GM13977 (cell line): ENCODE results near the gene P4HA2.
A peak's percentile ranks its signal among the peaks of the same experiment; 100 is the strongest.

Source experiments
- DNase-seq: peaks from one replicate; pipeline ENCODE4 v3.0.0; 2012; ENCODE audit warnings: low spot score
- CTCF ChIP-seq: IDR thresholded peaks from 2 replicates; pipeline ENCODE4 v1.5.1; 2012; ENCODE audit warnings: mild to moderate bottlenecking, control low read depth; ENCODE audit not compliant: insufficient read depth; ENCODE audit errors: extremely low read depth, missing control alignments
- in situ Hi-C: fragments of 300-500 bp; cut with MboI; formaldehyde crosslinking; loops from one replicate; pipeline ENCODE4 v1.12.0; 2022; ENCODE audit warnings: low sequenced_read_pairs, low pct_unique_long_range_greater_than_20kb, mixed read lengths, inconsistent platforms; ENCODE audit not compliant: unreplicated experiment

P4HA2 gene

GRCh38 chr5:132268769-132269551 lies 41.3 kb upstream of the P4HA2 start:
- in situ Hi-C loops = no loop called here
- no peak for TF ChIP-seq CTCF
- DNase-seq = peak; percentile 75

GRCh38 chr5:132267931-132268768 lies 40.5 kb upstream of the P4HA2 start:
- in situ Hi-C loops = no loop called here
- no peak for DNase-seq
- no peak for TF ChIP-seq CTCF

GRCh38 chr5:132267166-132267739 lies 39.6 kb upstream of the P4HA2 start:
- in situ Hi-C loops = no loop called here
- DNase-seq = no peak
- no peak for TF ChIP-seq CTCF

GRCh38 chr5:132266836-132267160 lies 39.1 kb upstream of the P4HA2 start:
- in situ Hi-C loops = no loop called here
- DNase-seq = no peak
- no peak for TF ChIP-seq CTCF

GRCh38 chr5:132266031-132266835 lies 38.6 kb upstream of the P4HA2 start:
- in situ Hi-C loops = no loop called here
- no peak for DNase-seq
- no peak for TF ChIP-seq CTCF
